Measurements from ENCODE around the gene KCNA2.

GRCh38 chr1:110647254-110647891 lies 41.2 kb upstream of the KCNA2 start:
- TF ChIP-seq POLR2AphosphoS5 (IDR thresholded peaks at IDR 0.05) (no peak), EP300 (IDR thresholded peaks at IDR 0.05) (no peak), CTCF (IDR thresholded peaks at IDR 0.05) (no peak), POLR2A (IDR thresholded peaks at IDR 0.05; ENCODE audit: low read depth) (no peak)

Data from esophagus muscularis mucosa (tissue), 4 donors.